Retinal pigment epithelial cell (primary cell): ENCODE data around the gene PRAMEF5.
"Not testable (repeated sequence)": the region's sequence is repeated elsewhere in the genome, so short reads cannot be mapped to it uniquely, and the experiment has no call there.

ENCODE experiments used
- DNase-seq: peaks from one replicate; pipeline ENCODE4 v3.0.0-alpha.2; 2010; ENCODE audit warnings: low read depth
- H3K4me3 ChIP-seq: 2 replicates; pipeline ENCODE4 v1.5.1; 2011; ENCODE audit warnings: mild to moderate bottlenecking, low read length, control low read depth, moderate library complexity
- TF ChIP-seq, protein P1 (sequence below): conservative IDR thresholded peaks from 2 replicates; pipeline ENCODE4 v1.5.1; 2011; ENCODE audit warnings: low read depth, low read length, control low read depth, inconsistent platforms

Gene PRAMEF5

DNA sequence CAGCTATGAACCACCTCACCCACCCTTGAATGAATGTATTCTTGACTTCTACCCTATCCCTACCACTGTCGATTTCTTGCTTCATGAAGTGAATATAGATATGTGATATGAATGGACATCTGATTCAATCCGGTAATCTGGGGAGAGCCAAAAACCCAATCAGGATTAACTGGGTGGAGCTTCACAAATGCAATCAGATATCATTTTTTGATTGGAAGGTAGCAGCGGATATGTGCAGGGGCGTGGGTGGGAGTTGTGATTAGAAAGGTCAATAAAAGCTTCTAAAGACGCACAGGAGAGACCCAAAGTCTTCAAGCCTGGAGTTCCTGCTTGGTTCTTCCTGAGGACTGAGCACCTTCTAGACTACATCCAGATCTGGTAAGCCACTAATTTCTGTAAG lies at the start of gene PRAMEF5:
PRAMEF5 (plus strand) TSS at position 301 of the 400 bp plus-strand sequence. CDS start 5,071 bp downstream, outside the sequence.
- H3K4me3 ChIP-seq, DNase-seq: not testable (repeated sequence)

DNA sequence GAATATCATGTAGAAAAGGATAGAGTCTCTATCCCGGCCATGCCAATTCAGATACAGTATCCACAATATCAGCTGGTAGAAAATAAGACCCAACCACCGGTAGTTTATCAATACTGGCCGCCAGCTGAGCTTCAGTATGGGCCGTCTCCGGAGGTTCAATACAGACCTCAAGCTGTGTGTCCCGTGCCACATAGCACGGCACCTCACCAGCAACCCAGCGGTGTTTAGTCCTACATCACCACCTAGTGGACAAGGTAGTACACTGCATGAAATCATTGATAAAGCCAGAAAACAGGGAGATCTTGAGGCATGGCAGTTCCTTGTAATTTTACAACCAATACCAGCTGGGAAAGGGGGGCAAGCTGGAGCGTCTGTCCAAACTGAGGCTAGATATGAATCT lies 45.3 kb upstream of the PRAMEF5 start:
- not testable (repeated sequence) for DNase-seq, H3K4me3 ChIP-seq

DNA sequence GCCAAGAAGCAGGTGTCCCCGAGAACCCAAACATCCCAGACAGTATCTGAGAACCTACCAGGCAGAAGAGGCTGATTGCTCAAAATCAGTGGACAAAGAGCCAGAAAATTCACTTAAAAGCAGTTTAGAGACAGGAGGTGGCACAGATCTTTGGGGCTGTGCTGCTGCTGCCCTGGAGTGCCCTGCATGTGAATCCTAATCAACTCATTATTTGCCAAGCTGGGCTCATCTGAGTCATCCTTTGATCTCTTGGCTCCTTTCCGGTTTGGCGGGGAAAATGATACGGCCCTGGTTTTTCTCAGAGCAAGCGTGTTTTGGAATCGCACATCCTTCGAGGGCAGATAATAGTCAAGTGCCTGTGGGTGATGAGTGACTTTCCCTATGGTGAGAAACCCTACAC lies 37.4 kb upstream of the PRAMEF5 start:
- not testable (repeated sequence) for DNase-seq, H3K4me3 ChIP-seq

DNA sequence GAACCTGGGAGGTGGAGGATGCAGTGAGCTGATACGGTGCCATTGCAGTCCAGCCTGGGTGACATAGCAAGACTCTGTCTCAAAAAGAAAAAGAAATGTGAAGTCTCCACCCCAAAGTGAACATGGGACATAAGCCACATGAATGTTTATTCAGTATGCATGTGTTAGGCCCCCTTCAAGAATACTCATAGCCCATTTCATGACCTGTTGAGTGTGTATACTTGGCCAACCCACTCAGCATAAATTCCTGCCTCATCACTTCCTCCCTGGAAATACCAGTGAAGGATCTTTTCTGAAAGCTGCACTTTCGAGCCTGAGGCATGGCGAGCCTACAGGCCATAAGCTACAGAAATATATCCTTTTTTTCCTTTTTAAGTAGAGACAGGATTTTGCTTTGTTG lies 34.8 kb upstream of the PRAMEF5 start:
- H3K4me3 ChIP-seq, DNase-seq: not testable (repeated sequence)

DNA sequence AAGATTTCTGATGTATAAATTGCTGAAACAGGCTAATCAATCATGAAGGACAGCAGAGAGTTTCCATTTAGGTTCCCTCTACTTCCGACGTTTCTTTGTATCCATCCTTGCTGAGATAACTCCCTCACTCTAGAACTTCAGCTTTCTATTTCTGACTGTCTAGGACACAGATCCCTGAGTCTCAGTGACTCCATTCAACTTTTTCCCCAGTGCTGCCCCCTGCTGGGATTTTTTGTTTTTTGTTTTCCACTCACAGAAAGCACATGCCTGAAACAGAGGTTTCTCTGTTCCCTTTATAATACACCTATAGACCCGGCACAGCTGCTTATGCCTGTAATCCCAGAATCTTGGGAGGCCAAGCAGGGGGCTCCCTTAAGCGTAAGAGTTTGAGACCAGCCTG lies 31.2 kb upstream of the PRAMEF5 start:
- not testable (repeated sequence) for DNase-seq, H3K4me3 ChIP-seq

DNA sequence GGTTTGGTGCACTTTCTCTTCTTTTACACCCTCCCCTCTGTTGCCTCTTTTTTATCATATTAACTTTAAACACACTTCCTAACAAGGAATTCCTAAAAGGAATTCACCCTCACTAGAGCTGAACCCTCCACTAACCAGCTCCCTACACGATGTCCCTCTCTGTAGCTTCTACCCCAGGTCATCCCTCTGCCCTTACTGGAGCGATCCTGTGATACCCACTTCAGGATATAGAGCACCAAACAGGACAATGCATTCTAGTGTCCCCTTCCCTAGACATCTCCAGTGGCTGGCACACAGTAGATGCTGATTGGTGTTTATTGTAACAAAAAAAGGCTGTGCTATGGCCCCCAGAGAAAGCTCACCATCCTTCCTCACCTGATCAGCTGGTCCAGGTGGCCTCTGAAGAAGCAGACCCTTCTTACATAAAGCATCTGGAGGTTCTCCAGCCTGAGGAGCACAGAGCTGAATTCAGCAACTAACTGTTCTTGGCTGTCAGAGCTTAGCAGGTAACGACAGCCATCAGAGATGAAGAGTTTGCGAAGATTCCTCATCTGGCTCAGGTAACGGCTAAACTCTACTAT lies 29.4 kb upstream of the PRAMEF5 start:
- DNase-seq = no peak
- no peak overlapping the region for H3K4me3 ChIP-seq
- TF ChIP-seq, protein P1, sequence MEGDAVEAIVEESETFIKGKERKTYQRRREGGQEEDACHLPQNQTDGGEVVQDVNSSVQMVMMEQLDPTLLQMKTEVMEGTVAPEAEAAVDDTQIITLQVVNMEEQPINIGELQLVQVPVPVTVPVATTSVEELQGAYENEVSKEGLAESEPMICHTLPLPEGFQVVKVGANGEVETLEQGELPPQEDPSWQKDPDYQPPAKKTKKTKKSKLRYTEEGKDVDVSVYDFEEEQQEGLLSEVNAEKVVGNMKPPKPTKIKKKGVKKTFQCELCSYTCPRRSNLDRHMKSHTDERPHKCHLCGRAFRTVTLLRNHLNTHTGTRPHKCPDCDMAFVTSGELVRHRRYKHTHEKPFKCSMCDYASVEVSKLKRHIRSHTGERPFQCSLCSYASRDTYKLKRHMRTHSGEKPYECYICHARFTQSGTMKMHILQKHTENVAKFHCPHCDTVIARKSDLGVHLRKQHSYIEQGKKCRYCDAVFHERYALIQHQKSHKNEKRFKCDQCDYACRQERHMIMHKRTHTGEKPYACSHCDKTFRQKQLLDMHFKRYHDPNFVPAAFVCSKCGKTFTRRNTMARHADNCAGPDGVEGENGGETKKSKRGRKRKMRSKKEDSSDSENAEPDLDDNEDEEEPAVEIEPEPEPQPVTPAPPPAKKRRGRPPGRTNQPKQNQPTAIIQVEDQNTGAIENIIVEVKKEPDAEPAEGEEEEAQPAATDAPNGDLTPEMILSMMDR = no peak

DNA sequence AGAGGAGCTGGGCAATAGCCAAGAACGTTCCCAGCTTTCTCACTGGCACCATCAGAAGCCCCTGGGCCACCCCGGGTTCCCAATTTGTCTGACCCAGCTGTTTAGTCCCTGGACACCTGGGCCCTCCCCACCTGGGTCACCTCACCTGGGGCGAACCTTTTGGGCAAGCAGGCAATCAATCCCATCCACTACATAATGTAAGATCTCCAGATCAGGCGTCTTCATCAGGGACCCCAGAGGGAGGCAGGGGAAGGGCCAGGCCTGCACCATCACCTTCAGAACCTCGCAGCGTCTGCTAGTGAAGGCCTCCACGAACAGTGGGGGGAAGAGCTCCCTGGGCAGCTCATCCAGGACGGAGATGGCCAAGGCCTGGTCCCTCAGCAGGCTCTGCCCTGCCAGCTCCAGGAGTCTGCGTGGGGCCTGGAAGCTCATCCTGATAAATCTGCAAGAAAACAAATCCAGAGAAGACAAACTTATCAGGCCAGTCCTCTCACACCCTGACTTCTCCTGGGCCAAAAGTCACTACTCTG lies 28.3 kb upstream of the PRAMEF5 start, which contains the start of gene PRAMEF18:
PRAMEF18 (minus strand) TSS at position 480 of the 530 bp plus-strand sequence; CDS start at position 432, 48 bp downstream.
- not testable (repeated sequence) for DNase-seq, H3K4me3 ChIP-seq

DNA sequence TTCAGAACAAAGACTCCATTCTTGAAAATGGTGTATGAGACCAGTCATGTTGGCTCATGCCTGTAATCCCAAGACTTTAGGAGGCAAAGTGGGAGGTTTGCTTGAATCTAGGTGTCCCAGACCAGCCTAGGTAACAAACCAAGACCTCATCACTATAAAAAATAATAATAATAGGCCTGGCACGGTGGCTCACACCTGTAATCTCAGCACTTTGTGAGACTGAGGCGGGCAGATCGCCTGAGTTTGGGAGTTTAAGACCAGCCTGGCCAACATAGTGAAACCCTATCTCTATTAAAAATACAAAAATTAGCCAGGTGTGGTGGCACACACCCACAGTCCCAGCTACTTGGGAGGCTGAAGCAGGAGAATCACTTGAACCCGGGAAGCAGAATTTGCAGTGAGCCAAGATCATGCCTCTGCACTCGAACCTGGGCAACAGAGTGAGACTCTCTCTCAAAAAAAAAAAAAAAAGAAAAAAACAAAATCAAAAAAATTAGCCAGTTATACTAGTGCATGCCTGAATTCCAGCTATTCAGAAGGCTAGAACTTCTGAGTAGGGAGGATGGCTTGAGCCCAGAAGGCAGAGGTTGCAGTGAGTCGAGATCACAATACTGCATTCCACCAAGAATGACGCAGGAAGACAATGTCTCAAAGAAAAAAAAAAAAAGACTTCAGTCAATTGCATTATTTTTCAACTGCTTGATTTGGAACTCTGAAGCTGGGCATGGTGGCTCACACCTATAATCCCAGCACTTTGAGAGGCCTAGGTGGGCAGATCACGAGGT lies 26.5 kb upstream of the PRAMEF5 start:
- not testable (repeated sequence) for H3K4me3 ChIP-seq, DNase-seq

DNA sequence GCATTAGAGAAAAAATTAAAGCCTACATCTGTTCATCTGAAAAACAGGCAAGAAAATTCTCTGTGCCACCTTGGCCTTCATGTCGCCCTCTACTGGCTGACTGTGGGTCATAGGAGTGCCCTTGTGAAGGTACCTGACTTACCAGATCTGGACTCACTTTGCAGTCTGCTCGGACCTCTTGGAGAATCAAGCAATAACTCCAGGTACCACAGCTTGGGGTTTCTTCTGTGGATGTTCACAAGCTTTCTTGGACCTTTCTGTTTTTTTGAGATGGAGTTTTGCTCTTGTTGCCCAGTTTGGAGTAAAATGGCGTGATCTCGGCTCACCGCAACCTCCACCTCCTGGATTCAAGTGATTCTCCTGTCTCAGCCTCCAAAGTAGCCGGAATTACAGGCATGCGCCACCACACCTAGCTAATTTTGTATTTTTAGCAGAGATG lies 25.6 kb upstream of the PRAMEF5 start:
- H3K4me3 ChIP-seq = no peak overlapping the region
- TF ChIP-seq, protein P1 = peak; percentile 11
- DNase-seq = no peak

DNA sequence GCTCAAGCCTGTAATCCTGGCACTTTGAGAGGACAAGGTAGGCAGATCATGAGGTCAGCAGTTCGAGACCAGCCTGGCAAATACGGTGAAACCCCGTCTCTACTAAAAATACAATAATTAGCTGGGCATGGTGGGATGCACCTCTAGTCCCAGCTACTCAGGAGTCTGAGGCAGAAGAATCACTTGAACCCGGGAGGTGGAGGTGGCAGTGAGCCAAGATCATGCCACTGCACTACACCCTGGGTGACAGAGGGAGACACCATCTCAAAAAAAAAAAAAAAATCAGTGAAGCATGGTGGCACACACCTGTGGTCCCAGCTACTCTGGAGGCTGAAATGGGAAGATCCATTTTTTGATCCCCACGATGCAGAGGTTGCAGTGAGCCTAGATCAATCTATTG lies 23.9 kb upstream of the PRAMEF5 start:
- DNase-seq, H3K4me3 ChIP-seq: not testable (repeated sequence)

DNA sequence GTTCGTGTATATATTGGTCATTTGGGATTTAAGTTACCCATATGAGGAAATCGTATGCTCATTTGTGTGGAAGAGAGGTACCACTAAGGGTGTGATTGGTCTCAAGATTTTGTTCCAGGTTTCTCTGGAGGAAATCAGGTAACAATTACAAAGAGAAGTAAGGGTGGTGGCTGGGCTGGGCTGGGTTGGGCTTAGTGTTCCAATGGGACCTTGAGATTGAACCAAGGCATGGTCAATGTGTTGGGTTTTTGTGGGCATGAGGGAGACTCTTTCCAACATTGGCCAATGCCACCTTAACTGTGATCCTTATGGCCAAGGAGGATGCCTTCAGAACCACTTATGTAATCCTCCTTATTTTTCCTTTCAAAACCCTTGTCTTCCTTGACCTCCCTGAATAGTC lies 23.4 kb upstream of the PRAMEF5 start:
- H3K4me3 ChIP-seq = not testable (repeated sequence)

DNA sequence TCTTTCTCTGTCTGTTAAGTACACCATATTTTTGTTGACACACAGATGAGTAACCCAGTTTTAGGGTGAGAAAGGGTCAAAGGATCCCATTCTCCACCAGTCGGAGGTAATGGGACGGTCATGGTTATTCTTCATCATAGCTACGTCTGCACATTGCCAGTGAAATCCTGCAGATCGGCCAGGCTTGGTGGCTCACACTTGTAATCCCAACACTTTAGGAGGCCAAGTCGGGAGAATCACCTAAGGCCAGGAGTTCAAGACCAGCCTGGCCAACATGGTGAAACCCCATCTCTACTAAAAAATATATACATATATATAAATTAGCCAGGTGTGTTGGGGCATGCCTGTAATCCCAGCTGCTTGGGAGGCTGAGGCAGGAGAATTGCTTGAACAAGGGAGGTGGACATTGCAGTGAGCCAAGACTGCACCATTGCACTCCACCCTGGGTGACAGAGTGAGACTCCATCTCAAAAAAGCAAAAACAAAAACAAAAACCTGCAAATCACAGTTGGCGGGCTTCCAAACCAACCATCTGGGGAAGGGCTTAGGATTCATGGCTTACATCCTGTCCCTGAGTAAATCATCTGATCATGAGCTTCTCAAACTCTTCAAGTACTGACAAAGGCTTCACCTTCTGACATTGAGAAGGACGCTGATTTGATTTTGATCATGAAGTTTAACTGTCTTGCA lies 22.8 kb upstream of the PRAMEF5 start:
- not testable (repeated sequence) for DNase-seq, H3K4me3 ChIP-seq

More for the DNA sequence above, 23.4 kb upstream of the PRAMEF5 start:
- not testable (repeated sequence) for DNase-seq

DNA sequence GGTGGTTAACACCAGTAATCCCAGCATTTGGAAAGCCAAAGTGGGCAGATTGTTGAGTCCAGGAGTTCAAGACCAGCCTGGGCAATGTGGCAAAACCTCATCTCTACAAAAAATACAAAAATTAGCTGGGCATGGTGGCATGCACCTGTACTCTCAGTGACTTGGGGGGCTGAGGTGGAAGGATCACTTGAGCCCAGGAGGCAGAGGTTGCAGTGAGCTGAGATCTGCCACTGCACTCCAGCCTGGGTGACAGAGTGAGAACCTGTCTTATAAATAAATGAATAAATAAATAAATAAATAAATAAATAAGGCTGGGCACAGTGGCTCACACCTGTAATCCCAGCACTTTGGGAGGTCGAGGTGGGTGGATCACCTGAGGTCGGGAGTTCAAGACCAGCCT lies 21.9 kb upstream of the PRAMEF5 start:
- not testable (repeated sequence) for DNase-seq, H3K4me3 ChIP-seq

DNA sequence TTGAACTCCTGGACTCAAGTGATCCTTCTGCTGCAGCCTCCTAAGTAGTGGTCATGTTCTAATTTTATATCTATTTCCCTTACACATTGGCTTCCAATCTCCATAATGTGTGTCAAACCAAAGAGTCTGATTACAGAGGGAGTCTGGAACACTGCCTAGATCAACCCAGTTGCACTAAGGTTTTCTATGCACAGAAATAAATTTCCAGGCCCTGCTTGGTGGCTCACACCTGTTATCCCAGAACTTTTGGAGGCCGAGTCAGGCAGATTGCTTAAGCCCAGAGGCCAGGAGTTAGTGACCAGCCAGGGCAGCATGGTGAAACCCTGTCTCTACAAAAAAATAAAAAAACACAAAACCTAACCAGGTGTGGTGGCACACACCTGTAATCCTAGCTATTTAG lies 19.9 kb upstream of the PRAMEF5 start:
- not testable (repeated sequence) for H3K4me3 ChIP-seq, DNase-seq

DNA sequence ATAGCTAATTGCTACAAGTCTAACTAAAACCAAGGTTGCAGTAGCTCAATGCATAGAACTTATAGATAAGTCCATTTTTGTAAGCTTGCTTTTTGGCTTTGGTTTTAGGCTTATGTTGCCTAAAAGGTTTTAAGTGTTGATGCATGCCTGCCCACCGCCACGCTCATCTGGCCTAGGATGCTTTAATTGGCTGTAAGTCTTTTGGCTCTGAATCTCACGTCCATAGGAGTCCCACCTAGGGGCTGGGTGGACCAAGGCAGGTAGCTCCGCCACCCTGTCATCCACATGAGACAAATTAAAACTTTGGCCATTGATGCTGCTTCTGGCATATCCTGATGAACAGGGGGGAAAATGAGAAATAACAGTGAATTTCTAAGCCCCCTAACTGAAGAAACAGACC lies 16.4 kb upstream of the PRAMEF5 start:
- not testable (repeated sequence) for DNase-seq, H3K4me3 ChIP-seq

DNA sequence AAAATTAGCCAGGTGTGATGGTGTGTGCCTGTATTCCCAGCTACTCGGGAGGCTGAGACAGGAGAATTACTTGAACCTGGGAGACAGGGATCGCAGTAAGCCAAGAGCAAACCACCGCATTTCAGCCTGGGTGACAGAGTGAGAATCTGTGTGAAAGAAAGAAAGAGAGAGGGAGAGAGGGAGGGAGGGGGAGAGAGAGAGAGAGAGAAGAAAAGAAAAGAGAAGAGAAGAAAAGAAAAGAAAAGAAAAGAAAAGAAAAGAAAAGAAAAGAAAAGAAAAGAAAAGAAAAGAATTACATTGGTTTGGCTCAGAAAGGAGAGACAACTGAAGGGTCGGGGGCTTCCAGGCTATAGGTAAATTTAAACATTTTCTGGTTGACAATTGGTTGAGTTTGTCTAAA lies 14.4 kb upstream of the PRAMEF5 start:
- H3K4me3 ChIP-seq, DNase-seq: not testable (repeated sequence)
